ENCODE data around the gene ERICH4. TPM values are rescaled to one million over a fixed set of nuclear protein-coding genes. Genes with fewer than 3 reads are reported as not detected.

The ERICH4 gene
- total RNA-seq, 4 donors from 2014 or later: not detected

- DNase-seq: no peak
- intact Hi-C loops (cut with DNase I; ENCODE audit: low total_unique reads): no loop called here
- H3K4me1 ChIP-seq: no peaks in the 10 kb centered on the region
Observed at GRCh38 chr19:41492843-41493242, 49.9 kb downstream of the ERICH4 start.

More at GRCh38 chr19:41492843-41493242, 49.9 kb downstream of the ERICH4 start:
- Histone ChIP-seq H3K4me3 (no peak overlapping the region), H3K9me3 (no peaks in the 10 kb centered on the region), H3K27me3 (no peaks in the 10 kb centered on the region), H3K36me3 (no peaks in the 10 kb centered on the region), H3K27ac (no peak overlapping the region)
- TF ChIP-seq POLR2A (IDR thresholded peaks at IDR 0.05) (no peak), CTCF (IDR thresholded peaks at IDR 0.05) (no peak)

Small RNA genes lying within 50 kb of the gene (small RNA-seq; reads per million reads assigned to genes)
- not detected for gene RF00017

Other genes starting within 250 kb of the ERICH4 start
- 1 to 10 TPM in 1 of 4 donors, under 1 TPM in 1, not detected in 2; 0.48 to 1.2 TPM for gene CYP2S1, start 249.9 kb upstream of the ERICH4 start, total RNA-seq
- 10 to 100 TPM; 22.3 to 86.5 (median 60.6) TPM for gene AXL, start 223.9 kb upstream of the ERICH4 start, total RNA-seq
- 100 to 1,000 TPM in 2 of 4 donors, 10 to 100 TPM in 2; 49.7 to 219 (median 87.4) TPM for gene HNRNPUL1, start 178.8 kb upstream of the ERICH4 start, total RNA-seq
- gene CCDC97, start 133.0 kb upstream of the ERICH4 start, total RNA-seq: 10 to 100 TPM in 2 of 4 donors, 1 to 10 TPM in 2; 4.4 to 38.0 (median 10.8) TPM
- 10 to 100 TPM in 2 of 4 donors, 1 to 10 TPM in 2; 6.7 to 61.7 (median 15.7) TPM for gene TGFB1, start 89.2 kb upstream of the ERICH4 start, total RNA-seq
- gene B9D2, start 79.0 kb upstream of the ERICH4 start, total RNA-seq: 1 to 10 TPM in 2 of 4 donors, under 1 TPM in 1, not detected in 1; 0.29 to 6.2 (median 3.5) TPM
- 10 to 100 TPM in 2 of 4 donors, 1 to 10 TPM in 2; 7.1 to 28.1 (median 10.9) TPM for gene TMEM91, start 66.6 kb upstream of the ERICH4 start, total RNA-seq
- 10 to 100 TPM in 1 of 4 donors, 1 to 10 TPM in 3; 1.5 to 11.4 (median 4.5) TPM for gene EXOSC5, start 45.8 kb upstream of the ERICH4 start, total RNA-seq
- 10 to 100 TPM; 18.2 to 36.7 (median 21.6) TPM for gene BCKDHA, start 45.3 kb upstream of the ERICH4 start, total RNA-seq
- gene B3GNT8, start 15.8 kb upstream of the ERICH4 start, total RNA-seq: 10 to 100 TPM in 1 of 4 donors, 1 to 10 TPM in 1, under 1 TPM in 1, not detected in 1; 0.83 to 14.1 (median 3.4) TPM
- 10 to 100 TPM; 25.8 to 89.4 (median 32.9) TPM for gene DMAC2, start 3.2 kb upstream of the ERICH4 start, total RNA-seq
- gene CEACAM21, start 133.0 kb downstream of the ERICH4 start, total RNA-seq: 1 to 10 TPM in 3 of 4 donors, not detected in 1; 1.1 to 2.8 (median 2.6) TPM
- gene CEACAM4, start 183.9 kb downstream of the ERICH4 start, total RNA-seq: under 1 TPM in 2 of 4 donors, not detected in 2; 0.26 to 0.61 TPM
- 1 to 10 TPM in 1 of 4 donors, under 1 TPM in 2, not detected in 1; 0.49 to 1.8 (median 0.51) TPM for gene CEACAM7, start 245.1 kb downstream of the ERICH4 start, total RNA-seq